ENCODE data around the gene USF1. TPM values are rescaled to one million over a fixed set of nuclear protein-coding genes. Genes with fewer than 3 reads are reported as not detected.

The USF1 gene
- total and polyA plus RNA-seq, 4 donors: 19.2 to 43.5 (median 27.2) TPM

DNA sequence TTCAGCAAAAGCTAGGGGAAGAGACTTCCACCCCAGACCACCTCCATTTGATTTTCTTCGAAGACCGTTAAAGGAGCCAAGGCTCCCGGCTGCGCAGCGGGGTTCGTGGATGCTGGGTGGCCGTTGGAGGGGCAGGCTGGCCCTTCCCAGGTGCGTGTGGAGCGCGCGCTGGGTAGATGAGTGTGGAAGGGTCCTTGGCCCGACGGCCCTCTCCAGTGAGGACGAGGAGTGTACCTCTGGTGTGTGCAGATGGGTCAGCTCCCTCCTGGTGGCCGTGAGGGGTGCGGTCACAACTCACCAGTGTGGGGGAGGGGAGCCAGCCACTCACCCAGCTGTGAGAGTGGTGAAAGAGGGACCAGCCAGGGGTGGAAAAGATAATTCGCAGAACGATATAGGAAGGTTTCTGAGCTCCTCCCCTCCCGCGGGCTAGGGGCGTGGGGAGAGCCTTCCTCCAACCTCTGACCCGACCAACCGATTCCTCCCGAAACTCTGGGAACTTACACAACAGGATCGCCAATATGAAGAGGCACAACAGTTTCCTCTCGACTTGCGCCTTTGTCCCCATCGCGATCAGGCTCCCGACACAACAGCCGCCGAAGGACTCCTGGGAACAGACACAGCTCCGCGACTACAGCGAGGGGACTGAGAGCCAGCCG lies 25.1 kb downstream of the USF1 start, which contains the start of gene F11R:
Gene F11R, minus strand, starts transcription at position 644 of the 656 bp plus-strand sequence. Its CDS starts 79 bp downstream, at position 565.
- peak; percentile 77 for DNase-seq (ENCODE audit: low spot score)
- TF ChIP-seq FOXA2 (IDR thresholded peaks at IDR 0.05) (no peak), YY1 (IDR thresholded peaks at IDR 0.05) (no peak), HNF4A (conservative IDR thresholded peaks at IDR 0.05) (peak in 1 of 2 donors; percentile 3), CTCF (IDR thresholded peaks at IDR 0.05; ENCODE audit: low read depth, low read length, missing input control) (peak; percentile 24), NR2F2 (IDR thresholded peaks at IDR 0.05) (no peak), HNF4G (IDR thresholded peaks at IDR 0.05) (no peak), RAD21 (IDR thresholded peaks at IDR 0.05) (no peak)
- TF ChIP-seq, protein P1, sequence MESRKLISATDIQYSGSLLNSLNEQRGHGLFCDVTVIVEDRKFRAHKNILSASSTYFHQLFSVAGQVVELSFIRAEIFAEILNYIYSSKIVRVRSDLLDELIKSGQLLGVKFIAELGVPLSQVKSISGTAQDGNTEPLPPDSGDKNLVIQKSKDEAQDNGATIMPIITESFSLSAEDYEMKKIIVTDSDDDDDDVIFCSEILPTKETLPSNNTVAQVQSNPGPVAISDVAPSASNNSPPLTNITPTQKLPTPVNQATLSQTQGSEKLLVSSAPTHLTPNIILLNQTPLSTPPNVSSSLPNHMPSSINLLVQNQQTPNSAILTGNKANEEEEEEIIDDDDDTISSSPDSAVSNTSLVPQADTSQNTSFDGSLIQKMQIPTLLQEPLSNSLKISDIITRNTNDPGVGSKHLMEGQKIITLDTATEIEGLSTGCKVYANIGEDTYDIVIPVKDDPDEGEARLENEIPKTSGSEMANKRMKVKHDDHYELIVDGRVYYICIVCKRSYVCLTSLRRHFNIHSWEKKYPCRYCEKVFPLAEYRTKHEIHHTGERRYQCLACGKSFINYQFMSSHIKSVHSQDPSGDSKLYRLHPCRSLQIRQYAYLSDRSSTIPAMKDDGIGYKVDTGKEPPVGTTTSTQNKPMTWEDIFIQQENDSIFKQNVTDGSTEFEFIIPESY (IDR thresholded peaks at IDR 0.05): no peak
- Histone ChIP-seq H3K4me3 (ENCODE audit: low read depth in 1 of 3, low read length in 3 of 3) (peak within 1 kb of the TSS; percentile 62 to 92 (median 74)), H3K4me1 (ENCODE audit: control insufficient read depth in 4 of 4, insufficient read depth in 4 of 4, low read length in 3 of 4) (peaks cover 11 to 32% (median 18%) of the 10 kb centered on the region in 4 donors), H3K9me3 (ENCODE audit: control insufficient read depth in 4 of 4, low read length in 3 of 4) (no peaks in the 10 kb centered on the region), H3K27ac (ENCODE audit: low read depth in 1 of 2, low read length in 2 of 2) (peak within 1 kb of the TSS; percentile 82 to 92), H3K9ac (ENCODE audit: low read depth in 1 of 2, low read length in 2 of 2) (peak within 1 kb of the TSS; percentile 68 to 97), H3K36me3 (ENCODE audit: control insufficient read depth in 4 of 4, insufficient read depth in 3 of 4, low read depth in 1 of 4, low read length in 3 of 4) (no peaks in the 10 kb centered on the region), H3K27me3 (ENCODE audit: control insufficient read depth in 4 of 4, insufficient read depth in 4 of 4, low read length in 3 of 4) (no peaks in the 10 kb centered on the region)
- under 1% methylated on average over 36 of the region's 36 CpGs for WGBS

- peaks cover 11 to 32% (median 18%) of the 10 kb centered on the region in 4 donors for H3K4me1 ChIP-seq (ENCODE audit: control insufficient read depth in 4 of 4, insufficient read depth in 4 of 4, low read length in 3 of 4)
- peak overlapping the region; percentile 67 to 97 for H3K9ac ChIP-seq (ENCODE audit: low read depth in 1 of 2, low read length in 2 of 2)
- DNase-seq (ENCODE audit: low spot score): no peak
- WGBS: 9% methylated on average over 10 of the region's 10 CpGs
- no peaks in the 10 kb centered on the region for H3K27me3 ChIP-seq (ENCODE audit: control insufficient read depth in 4 of 4, insufficient read depth in 4 of 4, low read length in 3 of 4)
- H3K27ac ChIP-seq (ENCODE audit: low read depth in 1 of 2, low read length in 2 of 2): peak overlapping the region; percentile 82 to 92
- no peaks in the 10 kb centered on the region for H3K36me3 ChIP-seq (ENCODE audit: control insufficient read depth in 4 of 4, insufficient read depth in 3 of 4, low read depth in 1 of 4, low read length in 3 of 4)
- no peaks in the 10 kb centered on the region for H3K9me3 ChIP-seq (ENCODE audit: control insufficient read depth in 4 of 4, low read length in 3 of 4)
- TF ChIP-seq TAF1 (conservative IDR thresholded peaks at IDR 0.05) (no peak), HNF4G (IDR thresholded peaks at IDR 0.05) (no peak), RXRA (IDR thresholded peaks at IDR 0.05) (no peak), JUND (IDR thresholded peaks at IDR 0.05) (no peak), CTCF (IDR thresholded peaks at IDR 0.05; ENCODE audit: low read depth, low read length, missing input control) (no peak), EGR1 (IDR thresholded peaks at IDR 0.05; ENCODE audit: low read depth in 2 of 2) (no peak), YY1 (IDR thresholded peaks at IDR 0.05) (no peak), SP1 (IDR thresholded peaks at IDR 0.05) (no peak), FOXA1 (IDR thresholded peaks at IDR 0.05) (no peak), FOXA2 (IDR thresholded peaks at IDR 0.05) (no peak), RAD21 (IDR thresholded peaks at IDR 0.05) (no peak)
- TF ChIP-seq, protein P2, sequence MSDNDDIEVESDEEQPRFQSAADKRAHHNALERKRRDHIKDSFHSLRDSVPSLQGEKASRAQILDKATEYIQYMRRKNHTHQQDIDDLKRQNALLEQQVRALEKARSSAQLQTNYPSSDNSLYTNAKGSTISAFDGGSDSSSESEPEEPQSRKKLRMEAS (IDR thresholded peaks at IDR 0.05): no peak
- TF ChIP-seq, protein P1 (IDR thresholded peaks at IDR 0.05): no peak
- TF ChIP-seq, protein P3, sequence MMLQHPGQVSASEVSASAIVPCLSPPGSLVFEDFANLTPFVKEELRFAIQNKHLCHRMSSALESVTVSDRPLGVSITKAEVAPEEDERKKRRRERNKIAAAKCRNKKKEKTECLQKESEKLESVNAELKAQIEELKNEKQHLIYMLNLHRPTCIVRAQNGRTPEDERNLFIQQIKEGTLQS (IDR thresholded peaks at IDR 0.05): no peak
- TF ChIP-seq, protein P4, sequence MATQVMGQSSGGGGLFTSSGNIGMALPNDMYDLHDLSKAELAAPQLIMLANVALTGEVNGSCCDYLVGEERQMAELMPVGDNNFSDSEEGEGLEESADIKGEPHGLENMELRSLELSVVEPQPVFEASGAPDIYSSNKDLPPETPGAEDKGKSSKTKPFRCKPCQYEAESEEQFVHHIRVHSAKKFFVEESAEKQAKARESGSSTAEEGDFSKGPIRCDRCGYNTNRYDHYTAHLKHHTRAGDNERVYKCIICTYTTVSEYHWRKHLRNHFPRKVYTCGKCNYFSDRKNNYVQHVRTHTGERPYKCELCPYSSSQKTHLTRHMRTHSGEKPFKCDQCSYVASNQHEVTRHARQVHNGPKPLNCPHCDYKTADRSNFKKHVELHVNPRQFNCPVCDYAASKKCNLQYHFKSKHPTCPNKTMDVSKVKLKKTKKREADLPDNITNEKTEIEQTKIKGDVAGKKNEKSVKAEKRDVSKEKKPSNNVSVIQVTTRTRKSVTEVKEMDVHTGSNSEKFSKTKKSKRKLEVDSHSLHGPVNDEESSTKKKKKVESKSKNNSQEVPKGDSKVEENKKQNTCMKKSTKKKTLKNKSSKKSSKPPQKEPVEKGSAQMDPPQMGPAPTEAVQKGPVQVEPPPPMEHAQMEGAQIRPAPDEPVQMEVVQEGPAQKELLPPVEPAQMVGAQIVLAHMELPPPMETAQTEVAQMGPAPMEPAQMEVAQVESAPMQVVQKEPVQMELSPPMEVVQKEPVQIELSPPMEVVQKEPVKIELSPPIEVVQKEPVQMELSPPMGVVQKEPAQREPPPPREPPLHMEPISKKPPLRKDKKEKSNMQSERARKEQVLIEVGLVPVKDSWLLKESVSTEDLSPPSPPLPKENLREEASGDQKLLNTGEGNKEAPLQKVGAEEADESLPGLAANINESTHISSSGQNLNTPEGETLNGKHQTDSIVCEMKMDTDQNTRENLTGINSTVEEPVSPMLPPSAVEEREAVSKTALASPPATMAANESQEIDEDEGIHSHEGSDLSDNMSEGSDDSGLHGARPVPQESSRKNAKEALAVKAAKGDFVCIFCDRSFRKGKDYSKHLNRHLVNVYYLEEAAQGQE (IDR thresholded peaks at IDR 0.05): no peak
- H3K4me3 ChIP-seq (ENCODE audit: low read depth in 1 of 3, low read length in 3 of 3): peak overlapping the region; percentile 62 to 92 (median 74)
Observed at GRCh38 chr1:161019751-161020495, 25.9 kb downstream of the USF1 start.

Data from liver (tissue), 9 donors.